ENCODE results near the gene RNF40.

GRCh38 chr16:30760577-30761426 is 1.3 kb upstream of the RNF40 start:
- TF ChIP-seq, protein P1, sequence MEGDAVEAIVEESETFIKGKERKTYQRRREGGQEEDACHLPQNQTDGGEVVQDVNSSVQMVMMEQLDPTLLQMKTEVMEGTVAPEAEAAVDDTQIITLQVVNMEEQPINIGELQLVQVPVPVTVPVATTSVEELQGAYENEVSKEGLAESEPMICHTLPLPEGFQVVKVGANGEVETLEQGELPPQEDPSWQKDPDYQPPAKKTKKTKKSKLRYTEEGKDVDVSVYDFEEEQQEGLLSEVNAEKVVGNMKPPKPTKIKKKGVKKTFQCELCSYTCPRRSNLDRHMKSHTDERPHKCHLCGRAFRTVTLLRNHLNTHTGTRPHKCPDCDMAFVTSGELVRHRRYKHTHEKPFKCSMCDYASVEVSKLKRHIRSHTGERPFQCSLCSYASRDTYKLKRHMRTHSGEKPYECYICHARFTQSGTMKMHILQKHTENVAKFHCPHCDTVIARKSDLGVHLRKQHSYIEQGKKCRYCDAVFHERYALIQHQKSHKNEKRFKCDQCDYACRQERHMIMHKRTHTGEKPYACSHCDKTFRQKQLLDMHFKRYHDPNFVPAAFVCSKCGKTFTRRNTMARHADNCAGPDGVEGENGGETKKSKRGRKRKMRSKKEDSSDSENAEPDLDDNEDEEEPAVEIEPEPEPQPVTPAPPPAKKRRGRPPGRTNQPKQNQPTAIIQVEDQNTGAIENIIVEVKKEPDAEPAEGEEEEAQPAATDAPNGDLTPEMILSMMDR (IDR thresholded peaks at IDR 0.05) = no peak
- no peak for TF ChIP-seq POLR2A (IDR thresholded peaks at IDR 0.05)
- no peak for TF ChIP-seq EP300 (IDR thresholded peaks at IDR 0.05)
